HepG2 (cell line): ENCODE measurements around the gene COX4I2. TPM values are rescaled to one million over a fixed set of nuclear protein-coding genes. Genes with fewer than 3 reads are reported as not detected.

Source experiments
- ATAC-seq: fragments of 200-7000 bp; cut with Tn5 transposase; 3 replicates; pipeline ENCODE4 v1.9.1; 2020; ENCODE audit warnings: mild to moderate bottlenecking, moderate library complexity
- BruUV-seq: library from RNA; stranded (reverse); fragments of 400-500 nt; replicated peaks from 2 replicates; lab custom pipeline; 2021; lab: Mats Ljungman, UMichigan
- CTCF ChIA-PET: fragments of 300-600 bp; formaldehyde crosslinking; extraction: SDS; loops from one replicate; lab custom pipeline; 2021; ENCODE audit warnings: low total read pairs, inconsistent platforms, low intra/inter-chr PET ratio; lab: Yijun Ruan, JAX
- POLR2A ChIA-PET: fragments of 350-600 bp; sonication (Branson Sonifier 250); formaldehyde crosslinking; loops from one replicate; lab custom pipeline; 2020; ENCODE audit warnings: antibody characterized with exemption, inconsistent platforms; lab: Yijun Ruan, JAX
- DNase-seq: peaks from one replicate; pipeline ENCODE4 v3.0.0-alpha.2; 2015; ENCODE audit warnings: low spot score
- FAIRE-seq: peaks from 3 replicates; lab custom pipeline; 2011; peaks lifted over from hg19 to GRCh38; lab: Jason Lieb, UNC
- H2AFZ ChIP-seq: one replicate; pipeline ENCODE4 v1.6.1; 2011; ENCODE audit warnings: low read length, inconsistent platforms
- H3K27ac ChIP-seq: fragments of 300-600 bp; 3 replicates; pipeline ENCODE4 v1.8.0; 2011; ENCODE audit warnings: mixed run types, mild to moderate bottlenecking, mixed read lengths, low read length, inconsistent platforms; ENCODE audit not compliant: insufficient read depth; ENCODE audit errors: extremely low read length
- H3K27me3 ChIP-seq, 2 experiments: fragments of 200-600 bp in 1 of 2; 2 replicates in 1 of 2; 3 replicates in 1 of 2; pipeline versions ENCODE4 v1.6.0 to v1.8.0; 2011; ENCODE audit warnings: low read length in 2 of 2, mild to moderate bottlenecking in 2 of 2, moderate library complexity in 2 of 2, inconsistent platforms in 1 of 2; ENCODE audit not compliant: insufficient read depth in 2 of 2, control insufficient read depth in 1 of 2
- H3K36me3 ChIP-seq, 2 experiments: fragments of 200-600 bp in 1 of 2; replicated peaks in 1 of 2; 2 replicates in 1 of 2; 3 replicates in 1 of 2; pipeline versions ENCODE4 v1.5.1 to v1.8.0; 2011; ENCODE audit warnings: low read length in 2 of 2, inconsistent platforms in 1 of 2; ENCODE audit not compliant: insufficient read depth in 2 of 2, control insufficient read depth in 1 of 2
- H3K4me1 ChIP-seq: 2 replicates; pipeline ENCODE4 v1.5.1; 2012; ENCODE audit warnings: low read length, inconsistent platforms; ENCODE audit not compliant: insufficient read depth
- H3K4me2 ChIP-seq: 2 replicates; pipeline ENCODE4 v1.6.0; 2011; ENCODE audit warnings: low read depth, low read length, inconsistent platforms
- H3K4me3 ChIP-seq, 3 experiments: fragments of 200-600 bp in 1 of 3; sonication (generic), shearing (Covaris generic) in 1 of 3; replicated peaks in 1 of 3; 2 replicates each; pipeline ENCODE4 v1.5.1; 2011 to 2016; ENCODE audit warnings: low read length in 3 of 3, inconsistent platforms in 2 of 3, low read depth in 2 of 3, mild to moderate bottlenecking in 2 of 3, control low read depth in 1 of 3, mixed read lengths in 1 of 3; ENCODE audit not compliant: insufficient read depth in 1 of 3
- H3K79me2 ChIP-seq: one replicate; pipeline ENCODE4 v1.6.1; 2011; ENCODE audit warnings: low read length, inconsistent platforms; ENCODE audit not compliant: insufficient read depth
- H3K9ac ChIP-seq: 2 replicates; pipeline ENCODE4 v1.6.0; 2011; ENCODE audit warnings: mild to moderate bottlenecking, low read depth, low read length, inconsistent platforms; ENCODE audit not compliant: insufficient read depth
- H3K9me3 ChIP-seq: 2 replicates; pipeline ENCODE4 v1.5.1; 2012; ENCODE audit warnings: mild to moderate bottlenecking, low read length
- H4K20me1 ChIP-seq: 2 replicates; pipeline ENCODE4 v1.6.0; 2011; ENCODE audit warnings: inconsistent platforms, mild to moderate bottlenecking, low read length, moderate library complexity; ENCODE audit not compliant: insufficient read depth
- ELF3 ChIP-seq: IDR thresholded peaks from 2 replicates; pipeline ENCODE4 v1.6.1; 2016; ENCODE audit warnings: missing genetic modification reagents, missing compliant biosample characterization
- GLI4 ChIP-seq: sonication (generic); formaldehyde crosslinking; IDR thresholded peaks from 2 replicates; pipeline ENCODE4 v1.5.1; 2020; ENCODE audit warnings: missing genetic modification reagents, mild to moderate bottlenecking, moderate library complexity, borderline replicate concordance
- KDM5A ChIP-seq: fragments of 200-600 bp; sonication (generic); IDR thresholded peaks from 2 replicates; pipeline ENCODE4 v1.7.0; 2018; ENCODE audit warnings: antibody characterized with exemption, mild to moderate bottlenecking, low read length, borderline replicate concordance
- LRRFIP1 ChIP-seq: sonication (generic); formaldehyde crosslinking; conservative IDR thresholded peaks from 2 replicates; pipeline ENCODE4 v1.4.0; 2020; ENCODE audit warnings: missing genetic modification reagents
- NR2F6 ChIP-seq, 2 experiments: IDR thresholded peaks; 2 replicates each; pipeline ENCODE4 v1.6.1; 2016; ENCODE audit warnings: antibody characterized with exemption in 1 of 2, mild to moderate bottlenecking in 1 of 2
- POLR2AphosphoS2 ChIP-seq: IDR thresholded peaks from 2 replicates; pipeline ENCODE4 v1.6.1; 2011; ENCODE audit warnings: low read depth, low read length, improper control_type of control experiment
- RAD21 ChIP-seq: fragments of 450-650 bp; formaldehyde crosslinking; IDR thresholded peaks from 2 replicates; pipeline ENCODE4 v1.5.0; 2020; ENCODE audit warnings: mild to moderate bottlenecking
- RARA ChIP-seq: IDR thresholded peaks from 2 replicates; pipeline ENCODE4 v1.6.1; 2016; ENCODE audit warnings: missing genetic modification reagents, missing compliant biosample characterization
- SOX6 ChIP-seq, 2 experiments: fragments of 450-650 bp in 1 of 2; sonication (generic) in 1 of 2; formaldehyde crosslinking in 1 of 2; IDR thresholded peaks; 2 replicates each; pipeline versions ENCODE4 v1.4.0 to v1.6.1; 2017 to 2020; ENCODE audit warnings: antibody characterized with exemption in 1 of 2, mild to moderate bottlenecking in 1 of 2, missing genetic modification reagents in 1 of 2
- TBL1XR1 ChIP-seq: fragments of 150-350 bp; IDR thresholded peaks from 2 replicates; pipeline ENCODE4 v1.6.1; 2014; ENCODE audit warnings: borderline replicate concordance, low read length; ENCODE audit not compliant: partially characterized antibody
- TCF12 ChIP-seq, 2 experiments: fragments of 450-650 bp in 1 of 2; sonication (generic) in 1 of 2; formaldehyde crosslinking in 1 of 2; IDR thresholded peaks; 2 replicates each; pipeline versions ENCODE4 v1.6.1 to v1.8.0; 2017 to 2022; ENCODE audit warnings: antibody characterized with exemption in 1 of 2, mild to moderate bottlenecking in 1 of 2, missing genetic modification reagents in 1 of 2, moderate library complexity in 1 of 2
- ZBTB49 ChIP-seq: sonication (generic); formaldehyde crosslinking; IDR thresholded peaks from 2 replicates; pipeline ENCODE4 v1.4.0; 2020; ENCODE audit warnings: missing genetic modification reagents, borderline replicate concordance
- ZBTB7B ChIP-seq: sonication (generic); formaldehyde crosslinking; IDR thresholded peaks from 2 replicates; pipeline ENCODE4 v1.4.0; 2020; ENCODE audit warnings: missing genetic modification reagents
- ZGPAT ChIP-seq: IDR thresholded peaks from 2 replicates; pipeline ENCODE4 v1.6.1; 2016; ENCODE audit warnings: mild to moderate bottlenecking
- ZNF207 ChIP-seq: fragments of 450-650 bp; IDR thresholded peaks from 2 replicates; pipeline ENCODE4 v1.6.1; 2016; ENCODE audit warnings: antibody characterized with exemption, borderline replicate concordance
- ZNF331 ChIP-seq: sonication (generic); formaldehyde crosslinking; IDR thresholded peaks from 2 replicates; pipeline ENCODE4 v1.4.0; 2020; ENCODE audit warnings: missing genetic modification reagents
- WGBS: methylation state at CpG from one replicate; pipeline ENCODE4 v1.1.6; 2017; ENCODE audit warnings: low lambda C conversion rate; 5-methylcytosine and 5-hydroxymethylcytosine counted together
- in situ Hi-C: cut with HindIII; loops from 2 replicates; pipeline ENCODE4 v1.10.0; 2017; ENCODE audit warnings: low pct_unique_long_range_greater_than_20kb; ENCODE audit not compliant: extremely low pct_ligation_motif_present
- intact Hi-C: fragments of 100-400 bp; cut with micrococcal nuclease; formaldehyde crosslinking; loops from one replicate; pipeline ENCODE4 v1.10.0; 2022; ENCODE audit not compliant: unreplicated experiment
- polyA plus RNA-seq, 8 experiments: library from polyadenylated mRNA; depleted of rRNA in 3 of 8; stranded (reverse) in 7 of 8; unstranded in 1 of 8; fragments of >200 nt; fragmentation: Illumina TruSeq in 4 of 8; extraction: Trizol in 4 of 8; gene quantifications; 2 replicates each; pipeline versions ENCODE4 v1.2.1 to v1.2.3, GENCODE V29; 2011 to 2016; ENCODE audit warnings: low read depth in 4 of 8, missing spikeins in 1 of 8, mixed read lengths in 1 of 8; ENCODE audit not compliant: insufficient read depth in 1 of 8
- total RNA-seq, 5 experiments: library from RNA; depleted of rRNA; stranded (reverse); fragments of >200 nt; fragmentation: Illumina TruSeq; extraction: Trizol; gene quantifications; 2 replicates each; pipeline ENCODE4 v1.2.3, GENCODE V29; 2016; ENCODE audit warnings: low read depth in 1 of 5

Gene COX4I2
- total and polyA plus RNA-seq, 2 of the 13 experiments (the other 11 are each of a cell fraction or from before 2014, with no cell fraction given) = 1.1 TPM; not detected in 1

GRCh38 chr20:31606804-31607639 lies 30.7 kb upstream of the COX4I2 start:
- peaks cover 0 to 5% of the 10 kb centered on the region in 2 experiments; a peak in 4 of 5 replicates for H3K36me3 ChIP-seq
- intact Hi-C loops = loop anchor here (5.0 kb wide), 1 partner anchor 115 kb away; the partner anchor contains the start of gene BCL2L1
- H4K20me1 ChIP-seq = peaks cover 19% of the 10 kb centered on the region
- WGBS = 3% methylated on average over 8 of the region's 8 CpGs
- H3K9me3 ChIP-seq = no peaks in the 10 kb centered on the region
- peaks cover 44% of the 10 kb centered on the region for H3K79me2 ChIP-seq
- DNase-seq (peak; percentile 99), FAIRE-seq (peak; percentile 81), ATAC-seq (peak; percentile 18)
- H3K4me1 ChIP-seq = peaks cover 68% of the 10 kb centered on the region
- H3K27me3 ChIP-seq = no peaks in the 10 kb centered on the region; a peak in 1 of 5 replicates
- H3K4me2 ChIP-seq = peak overlapping the region; percentile 94
- no TSS peak for BruUV-seq
- H3K4me3 ChIP-seq = peak overlapping the region; percentile 81 to 99 (median 95)
- H3K27ac ChIP-seq = peak overlapping the region; percentile 98
- peak overlapping the region; percentile 99 for H3K9ac ChIP-seq
- in situ Hi-C loops = no loop called here
- ChIA-PET CTCF (no interaction called here), POLR2A (interaction anchor here (0.9 to 13.6 kb wide), 16 partner anchors 11 to 132 kb away, joined by 3 to 1427 read pairs (median 16); partner anchors contain the start of genes BCL2L1 and TPX2)
- no peak overlapping the region for H2AFZ ChIP-seq
- TF ChIP-seq POLR2AphosphoS2 (peak; percentile 99), LRRFIP1 (peak; percentile 43; the same call in 1 of the 2 replicates), ZNF331 (CRISPR knock-in tag) (peak; percentile 65), RARA (CRISPR knock-in tag) (peak; percentile 46), NR2F6 (IDR thresholded peaks at IDR 0.05) (peak; percentile 56), NR2F6 (CRISPR knock-in tag; IDR thresholded peaks at IDR 0.05) (no peak; the same call in none of the 2 replicates), TCF12 (IDR thresholded peaks at IDR 0.05) (no peak), TCF12 (CRISPR knock-in tag; IDR thresholded peaks at IDR 0.05) (no peak; the same call in 1 of the 2 replicates), ELF3 (CRISPR knock-in tag) (peak; percentile 75), ZBTB49 (CRISPR knock-in tag) (0 out of 2 replicates have a peak, but pooled peaks have one; percentile 88), ZBTB7B (CRISPR knock-in tag) (peak; percentile 57; the same call in 1 of the 2 replicates), GLI4 (CRISPR knock-in tag) (no peak), ZNF207 (no peak), SOX6 (IDR thresholded peaks at IDR 0.05) (no peak), SOX6 (CRISPR knock-in tag; IDR thresholded peaks at IDR 0.05) (peak; percentile 70), KDM5A (peak; percentile 62; the same call in 1 of the 2 replicates), TBL1XR1 (peak; percentile 39), RAD21 (peak; percentile 85), ZGPAT (peak; percentile 85)
